Measurements from ENCODE around the gene ACVR1.
"Not testable (repeated sequence)": the region's sequence is repeated elsewhere in the genome, so short reads cannot be mapped to it uniquely, and the experiment has no call there.

Gene ACVR1

GRCh38 chr2:157835425-157835824 lies 40.7 kb downstream of the ACVR1 start:
- H3K4me1 ChIP-seq (ENCODE audit: control insufficient read depth, insufficient read depth, low read length), result peaks cover 52% of the 10 kb centered on the region

GRCh38 chr2:157835006-157835405 lies 41.1 kb downstream of the ACVR1 start:
- Histone ChIP-seq H3K36me3 (ENCODE audit: control insufficient read depth, insufficient read depth, low read length) (no peaks in the 10 kb centered on the region), H3K9ac (ENCODE audit: low read depth, low read length) (no peak overlapping the region), H3K27me3 (ENCODE audit: control insufficient read depth, insufficient read depth, low read length) (no peaks in the 10 kb centered on the region), H3K9me3 (ENCODE audit: control insufficient read depth, insufficient read depth, low read length) (no peaks in the 10 kb centered on the region), H3K4me3 (ENCODE audit: low read depth, low read length) (no peak overlapping the region), H3K4me1 (ENCODE audit: control insufficient read depth, insufficient read depth, low read length) (peaks cover 51% of the 10 kb centered on the region)

More at GRCh38 chr2:157835425-157835824, 40.7 kb downstream of the ACVR1 start:
- H3K9me3 ChIP-seq (ENCODE audit: control insufficient read depth, insufficient read depth, low read length), result no peaks in the 10 kb centered on the region
- H3K9ac ChIP-seq (ENCODE audit: low read depth, low read length), result no peak overlapping the region
- no peak overlapping the region for H3K4me3 ChIP-seq (ENCODE audit: low read depth, low read length)
- no peaks in the 10 kb centered on the region for H3K36me3 ChIP-seq (ENCODE audit: control insufficient read depth, insufficient read depth, low read length)
- no peaks in the 10 kb centered on the region for H3K27me3 ChIP-seq (ENCODE audit: control insufficient read depth, insufficient read depth, low read length)

GRCh38 chr2:157833721-157834120 lies 42.4 kb downstream of the ACVR1 start:
- no peak overlapping the region for H3K4me3 ChIP-seq (ENCODE audit: low read depth, low read length)
- no peaks in the 10 kb centered on the region for H3K9me3 ChIP-seq (ENCODE audit: control insufficient read depth, insufficient read depth, low read length)
- H3K27me3 ChIP-seq (ENCODE audit: control insufficient read depth, insufficient read depth, low read length), result no peaks in the 10 kb centered on the region
- no peaks in the 10 kb centered on the region for H3K36me3 ChIP-seq (ENCODE audit: control insufficient read depth, insufficient read depth, low read length)
- H3K4me1 ChIP-seq (ENCODE audit: control insufficient read depth, insufficient read depth, low read length), result peaks cover 40% of the 10 kb centered on the region
- no peak overlapping the region for H3K9ac ChIP-seq (ENCODE audit: low read depth, low read length)

- no peak overlapping the region for H3K9ac ChIP-seq (ENCODE audit: low read depth, low read length)
- no peaks in the 10 kb centered on the region for H3K36me3 ChIP-seq (ENCODE audit: control insufficient read depth, insufficient read depth, low read length)
- no peaks in the 10 kb centered on the region for H3K27me3 ChIP-seq (ENCODE audit: control insufficient read depth, insufficient read depth, low read length)
- no peak overlapping the region for H3K4me3 ChIP-seq (ENCODE audit: low read depth, low read length)
- H3K9me3 ChIP-seq (ENCODE audit: control insufficient read depth, insufficient read depth, low read length), result no peaks in the 10 kb centered on the region
- peaks cover 22% of the 10 kb centered on the region for H3K4me1 ChIP-seq (ENCODE audit: control insufficient read depth, insufficient read depth, low read length)
Measured at GRCh38 chr2:157831573-157832315, 44.4 kb downstream of the ACVR1 start.

DNA sequence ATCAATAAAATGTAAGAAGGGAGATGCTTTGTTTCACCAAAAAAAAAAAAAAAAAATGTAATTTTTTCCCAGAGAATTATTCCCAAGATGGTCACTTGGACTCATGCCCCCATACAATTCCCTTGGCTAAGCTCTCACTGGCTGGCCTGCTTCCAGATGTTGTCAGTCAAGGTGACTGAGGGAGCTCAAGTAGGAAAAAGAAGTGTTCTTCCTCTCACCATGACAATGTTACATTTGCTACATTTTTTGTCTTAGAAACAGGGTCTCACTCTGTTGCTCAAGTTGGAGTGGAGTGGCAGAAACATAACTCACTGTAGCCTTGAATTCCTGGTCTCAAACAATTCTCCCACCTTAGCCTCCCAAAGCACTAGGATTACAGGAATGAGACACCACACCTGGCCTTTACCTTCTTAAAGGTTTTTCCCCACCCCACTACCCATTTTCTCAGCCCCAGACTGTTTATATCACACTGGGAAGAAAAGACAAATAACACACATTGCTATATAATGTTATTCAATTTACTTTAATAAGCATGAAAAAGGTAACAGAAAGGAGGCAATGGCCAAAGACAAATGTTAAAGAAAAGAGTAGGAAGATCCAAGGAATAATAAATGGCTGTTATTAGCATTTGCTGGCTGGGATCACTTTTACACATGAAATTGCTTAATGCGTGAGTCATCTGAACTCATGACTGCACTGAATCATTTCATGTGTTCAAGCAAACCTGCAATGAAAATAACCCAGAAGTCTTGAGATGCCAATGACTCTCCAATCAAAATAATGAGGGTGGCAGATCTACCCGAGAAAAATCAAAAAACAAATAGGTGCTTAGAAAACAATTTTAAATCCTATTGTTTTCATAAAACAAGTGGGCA lies 45.2 kb downstream of the ACVR1 start:
- peaks cover 14% of the 10 kb centered on the region for H3K4me1 ChIP-seq (ENCODE audit: control insufficient read depth, insufficient read depth, low read length)
- no peaks in the 10 kb centered on the region for H3K27me3 ChIP-seq (ENCODE audit: control insufficient read depth, insufficient read depth, low read length)
- no peak overlapping the region for H3K9ac ChIP-seq (ENCODE audit: low read depth, low read length)
- no peaks in the 10 kb centered on the region for H3K36me3 ChIP-seq (ENCODE audit: control insufficient read depth, insufficient read depth, low read length)
- no peak overlapping the region for H3K4me3 ChIP-seq (ENCODE audit: low read depth, low read length)
- H3K9me3 ChIP-seq (ENCODE audit: control insufficient read depth, insufficient read depth, low read length), result no peaks in the 10 kb centered on the region

DNA sequence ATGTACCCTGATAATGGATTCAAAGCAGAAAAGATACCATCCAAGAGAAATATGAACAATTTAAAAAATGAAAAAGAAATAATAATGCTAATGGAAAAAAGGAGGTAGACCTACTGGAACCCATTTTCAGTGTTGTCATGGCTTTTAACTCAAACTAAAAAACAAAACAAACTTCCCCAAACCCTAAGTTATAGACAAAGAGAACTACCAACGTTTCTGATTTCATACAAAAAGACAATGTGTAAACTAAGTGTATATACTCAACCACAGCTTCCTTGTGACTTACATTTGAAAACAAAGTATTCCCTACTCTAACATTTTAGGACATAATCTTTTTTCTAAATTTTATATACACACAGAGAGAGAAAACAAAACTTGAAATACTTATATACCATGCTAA lies 45.9 kb downstream of the ACVR1 start:
- Histone ChIP-seq H3K4me1 (ENCODE audit: control insufficient read depth, insufficient read depth, low read length) (peaks cover 13% of the 10 kb centered on the region), H3K9me3 (ENCODE audit: control insufficient read depth, insufficient read depth, low read length) (no peaks in the 10 kb centered on the region), H3K4me3 (ENCODE audit: low read depth, low read length) (no peak overlapping the region), H3K27me3 (ENCODE audit: control insufficient read depth, insufficient read depth, low read length) (no peaks in the 10 kb centered on the region), H3K36me3 (ENCODE audit: control insufficient read depth, insufficient read depth, low read length) (no peaks in the 10 kb centered on the region), H3K9ac (ENCODE audit: low read depth, low read length) (no peak overlapping the region)

DNA sequence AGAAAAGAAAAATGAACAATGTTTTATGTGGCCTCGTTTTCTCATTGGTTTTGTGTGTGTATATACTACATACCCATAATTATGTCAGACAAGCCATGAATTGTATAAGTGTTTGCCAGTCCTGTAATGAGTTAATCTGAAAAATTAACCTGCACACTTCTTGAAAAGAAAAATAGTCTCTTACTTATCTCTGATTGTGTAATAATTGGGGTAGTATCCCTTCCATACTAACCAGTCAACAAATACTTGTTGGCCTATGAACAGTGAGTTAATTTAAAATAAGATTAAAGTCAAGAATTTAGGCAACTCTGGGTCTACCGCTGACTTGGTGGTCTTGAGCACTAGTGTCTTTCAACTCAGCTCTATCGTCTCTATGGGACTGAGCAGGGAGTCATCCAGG lies 48.8 kb downstream of the ACVR1 start:
- H3K9me3 ChIP-seq (ENCODE audit: control insufficient read depth, insufficient read depth, low read length), result no peaks in the 10 kb centered on the region
- no peak overlapping the region for H3K9ac ChIP-seq (ENCODE audit: low read depth, low read length)
- H3K27me3 ChIP-seq (ENCODE audit: control insufficient read depth, insufficient read depth, low read length), result no peaks in the 10 kb centered on the region
- no peaks in the 10 kb centered on the region for H3K36me3 ChIP-seq (ENCODE audit: control insufficient read depth, insufficient read depth, low read length)
- H3K4me1 ChIP-seq (ENCODE audit: control insufficient read depth, insufficient read depth, low read length), result peaks cover 13% of the 10 kb centered on the region
- H3K4me3 ChIP-seq (ENCODE audit: low read depth, low read length), result no peak overlapping the region

DNA sequence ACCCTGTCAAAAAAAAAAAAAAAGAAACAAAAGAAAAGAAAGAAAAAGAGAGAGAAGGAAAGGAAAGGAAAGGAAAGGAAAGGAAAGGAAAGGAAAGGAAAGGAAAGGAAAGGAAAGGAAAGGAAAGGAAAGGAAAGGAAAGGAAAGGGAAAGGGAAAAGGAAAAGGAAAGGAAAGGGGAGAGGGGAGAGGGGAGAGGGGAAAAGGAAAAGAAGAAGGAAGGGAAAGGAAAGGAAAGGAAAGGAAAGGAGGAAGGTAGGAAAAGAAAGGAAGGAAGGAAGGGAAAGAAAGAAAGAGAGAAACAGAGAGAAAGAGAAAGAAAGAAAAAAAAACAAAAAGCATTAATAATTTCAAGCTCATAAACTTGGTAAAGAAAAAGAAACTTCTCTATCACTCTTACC lies 49.5 kb downstream of the ACVR1 start:
- peaks cover 13% of the 10 kb centered on the region for H3K4me1 ChIP-seq (ENCODE audit: control insufficient read depth, insufficient read depth, low read length)
- not testable (repeated sequence) for H3K4me3 ChIP-seq (ENCODE audit: low read depth, low read length); H3K36me3 ChIP-seq (ENCODE audit: control insufficient read depth, insufficient read depth, low read length)

GRCh38 chr2:157825885-157826284 lies 50.2 kb downstream of the ACVR1 start:
- Histone ChIP-seq H3K9ac (ENCODE audit: low read depth, low read length) (no peak overlapping the region), H3K4me1 (ENCODE audit: control insufficient read depth, insufficient read depth, low read length) (peaks cover 8% of the 10 kb centered on the region), H3K27me3 (ENCODE audit: control insufficient read depth, insufficient read depth, low read length) (no peaks in the 10 kb centered on the region), H3K9me3 (ENCODE audit: control insufficient read depth, insufficient read depth, low read length) (no peaks in the 10 kb centered on the region), H3K4me3 (ENCODE audit: low read depth, low read length) (no peak overlapping the region), H3K36me3 (ENCODE audit: control insufficient read depth, insufficient read depth, low read length) (no peaks in the 10 kb centered on the region)

More for the DNA sequence above, 49.5 kb downstream of the ACVR1 start:
- H3K9me3 ChIP-seq (ENCODE audit: control insufficient read depth, insufficient read depth, low read length); H3K27me3 ChIP-seq (ENCODE audit: control insufficient read depth, insufficient read depth, low read length); H3K9ac ChIP-seq (ENCODE audit: low read depth, low read length): not testable (repeated sequence)

DNA sequence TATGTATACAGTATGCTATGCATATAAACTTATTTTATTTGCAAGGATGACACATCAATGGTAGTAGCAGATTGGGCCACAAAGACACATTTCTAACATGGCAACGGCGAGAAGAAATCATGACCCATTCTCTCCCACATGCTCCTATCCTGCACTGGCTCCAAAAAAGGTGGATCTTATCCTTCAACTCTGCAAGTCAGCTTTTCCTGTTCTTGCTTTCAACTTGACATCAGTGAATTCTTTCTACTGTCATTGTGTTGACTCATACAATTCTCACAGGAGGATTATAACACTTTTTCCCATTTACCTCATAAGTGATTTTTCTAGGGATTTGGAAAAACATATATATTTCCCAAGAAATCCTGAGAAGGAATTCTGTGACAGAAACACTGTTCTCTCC lies 53.1 kb downstream of the ACVR1 start:
- Histone ChIP-seq H3K9ac (ENCODE audit: low read depth, low read length) (no peak overlapping the region), H3K4me1 (ENCODE audit: control insufficient read depth, insufficient read depth, low read length) (no peaks in the 10 kb centered on the region), H3K4me3 (ENCODE audit: low read depth, low read length) (no peak overlapping the region), H3K36me3 (ENCODE audit: control insufficient read depth, insufficient read depth, low read length) (no peaks in the 10 kb centered on the region), H3K27me3 (ENCODE audit: control insufficient read depth, insufficient read depth, low read length) (no peaks in the 10 kb centered on the region), H3K9me3 (ENCODE audit: control insufficient read depth, insufficient read depth, low read length) (no peaks in the 10 kb centered on the region)

DNA sequence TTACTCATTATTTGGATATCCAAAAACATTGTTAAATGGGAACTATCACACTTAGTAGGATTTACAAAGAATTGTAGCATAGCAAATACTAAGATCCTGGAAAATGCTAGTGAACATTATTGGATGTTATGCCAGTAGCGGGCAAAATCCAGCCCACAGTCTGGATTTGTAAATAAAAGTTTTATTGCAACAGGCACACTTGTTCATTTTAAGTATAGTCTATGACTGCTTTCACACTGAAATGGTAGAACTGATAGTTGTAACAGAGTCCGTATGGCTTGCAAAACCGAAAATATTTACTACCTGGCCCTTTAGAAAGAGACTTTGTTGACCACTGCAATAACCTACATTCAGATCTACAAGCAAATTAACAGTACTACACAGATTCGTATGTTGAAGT lies 53.6 kb downstream of the ACVR1 start:
- Histone ChIP-seq H3K9me3 (ENCODE audit: control insufficient read depth, insufficient read depth, low read length) (no peaks in the 10 kb centered on the region), H3K9ac (ENCODE audit: low read depth, low read length) (no peak overlapping the region), H3K4me3 (ENCODE audit: low read depth, low read length) (no peak overlapping the region), H3K4me1 (ENCODE audit: control insufficient read depth, insufficient read depth, low read length) (no peaks in the 10 kb centered on the region), H3K27me3 (ENCODE audit: control insufficient read depth, insufficient read depth, low read length) (no peaks in the 10 kb centered on the region), H3K36me3 (ENCODE audit: control insufficient read depth, insufficient read depth, low read length) (no peaks in the 10 kb centered on the region)

Measured in iPS-15b (cell line).